H1 (cell line): Measurements from ENCODE around the gene LRP5. TPM values are rescaled to one million over a fixed set of nuclear protein-coding genes. Genes with fewer than 3 reads are reported as not detected.
A peak's percentile ranks its signal among the peaks of the same experiment; 100 is the strongest.

ENCODE experiments used
- CTCF ChIA-PET: fragments of 300-600 bp; sonication (Branson Sonifier 250); formaldehyde crosslinking; loops from one replicate; lab custom pipeline; 2021; ENCODE audit not compliant: partially characterized antibody; lab: Charles Lee
- POLR2A ChIA-PET: fragments of 300-600 bp; sonication (Branson Sonifier 250); formaldehyde crosslinking; loops from one replicate; lab custom pipeline; 2021; ENCODE audit warnings: inconsistent platforms; ENCODE audit not compliant: partially characterized antibody; lab: Charles Lee
- DNase-seq, 2 experiments: peaks; one replicate each; pipeline versions ENCODE4 v3.0.0 to v3.0.0-alpha.2; 2010 to 2022; ENCODE audit warnings: low spot score in 2 of 2, low read depth in 1 of 2, mixed read lengths in 1 of 2
- FAIRE-seq: peaks from 2 replicates; lab custom pipeline; 2011; peaks lifted over from hg19 to GRCh38; lab: Jason Lieb, UNC
- H2AFZ ChIP-seq: 2 replicates; pipeline ENCODE4 v1.8.1; 2012; ENCODE audit warnings: low read length, inconsistent platforms
- H2AK5ac ChIP-seq: 2 replicates; pipeline ENCODE4 v1.6.1; 2013; ENCODE audit warnings: low read depth, low read length
- H2BK120ac ChIP-seq: replicated peaks from 2 replicates; pipeline ENCODE3; 2013; ENCODE audit warnings: low read depth, low read length, inconsistent platforms
- H2BK12ac ChIP-seq: 2 replicates; pipeline ENCODE4 v1.6.1; 2013; ENCODE audit warnings: low read depth, low read length
- H2BK15ac ChIP-seq: 2 replicates; pipeline ENCODE4 v1.6.1; 2013; ENCODE audit warnings: low read length
- H2BK20ac ChIP-seq: 2 replicates; pipeline ENCODE4 v1.6.1; 2013; ENCODE audit warnings: low read length
- H2BK5ac ChIP-seq: 2 replicates; pipeline ENCODE4 v1.6.1; 2013; ENCODE audit warnings: low read depth, low read length
- H3K14ac ChIP-seq: 2 replicates; pipeline ENCODE4 v1.6.1; 2013; ENCODE audit warnings: inconsistent platforms; ENCODE audit not compliant: insufficient read length
- H3K18ac ChIP-seq: 2 replicates; pipeline ENCODE4 v1.6.1; 2013; ENCODE audit warnings: low read length; ENCODE audit errors: extremely low read depth
- H3K23ac ChIP-seq: 2 replicates; pipeline ENCODE4 v1.6.1; 2013; ENCODE audit warnings: inconsistent platforms; ENCODE audit not compliant: insufficient read length
- H3K23me2 ChIP-seq: 2 replicates; pipeline ENCODE4 v1.6.1; 2013; ENCODE audit warnings: low read depth, low read length
- H3K27ac ChIP-seq: 2 replicates; pipeline ENCODE4 v1.6.1; 2011; ENCODE audit warnings: low read depth, low read length, inconsistent platforms
- H3K27me3 ChIP-seq, 4 experiments: replicated peaks in 1 of 4; 1 replicate in 1 of 4; 2 replicates in 3 of 4; pipeline versions ENCODE4 v1.6.1 to v1.8.1; 2011 to 2013; ENCODE audit warnings: low read length in 3 of 4, mild to moderate bottlenecking in 3 of 4, inconsistent platforms in 2 of 4, mixed read lengths in 2 of 4, moderate library complexity in 1 of 4; ENCODE audit not compliant: control insufficient read depth in 3 of 4, insufficient read depth in 3 of 4; ENCODE audit errors: extremely low read depth in 1 of 4
- H3K36me3 ChIP-seq, 4 experiments: 2 replicates each; pipeline versions ENCODE4 v1.6.1 to v1.8.1; 2011 to 2013; ENCODE audit warnings: mild to moderate bottlenecking in 4 of 4, low read length in 3 of 4, moderate library complexity in 2 of 4, control low read depth in 1 of 4, inconsistent platforms in 1 of 4; ENCODE audit not compliant: insufficient read depth in 4 of 4, control insufficient read depth in 2 of 4
- H3K4ac ChIP-seq: replicated peaks from 2 replicates; pipeline ENCODE3; 2013; ENCODE audit warnings: low read length, low read depth, mixed read lengths, inconsistent platforms; ENCODE audit not compliant: insufficient read length
- H3K4me1 ChIP-seq, 4 experiments: replicated peaks in 1 of 4; 1 replicate in 1 of 4; 2 replicates in 3 of 4; pipeline versions ENCODE4 v1.6.1 to v1.8.1; 2011 to 2013; ENCODE audit warnings: low read length in 3 of 4, inconsistent platforms in 2 of 4, mixed read lengths in 1 of 4; ENCODE audit not compliant: insufficient read depth in 4 of 4, control insufficient read depth in 3 of 4
- H3K4me2 ChIP-seq, 2 experiments: 2 replicates each; pipeline versions ENCODE4 v1.6.1 to v1.8.1; 2011 to 2013; ENCODE audit warnings: low read depth in 2 of 2, low read length in 2 of 2, control low read depth in 1 of 2, inconsistent platforms in 1 of 2, mild to moderate bottlenecking in 1 of 2; ENCODE audit not compliant: insufficient read depth in 1 of 2
- H3K4me3 ChIP-seq, 4 experiments: fragments of 200-600, 300-600 bp in 1 of 4; sonication (generic), shearing (Covaris generic), sonication (Bioruptor Twin) in 1 of 4; 2 replicates each; pipeline versions ENCODE4 v1.5.1 to v1.8.1; 2011 to 2016; ENCODE audit warnings: low read length in 4 of 4, low read depth in 3 of 4, control low read depth in 2 of 4, inconsistent platforms in 2 of 4, mild to moderate bottlenecking in 2 of 4, mixed read lengths in 1 of 4, moderate library complexity in 1 of 4; ENCODE audit not compliant: insufficient read depth in 2 of 4; ENCODE audit errors: extremely low read depth in 1 of 4
- H3K56ac ChIP-seq: replicated peaks from 2 replicates; pipeline ENCODE3; 2013; ENCODE audit warnings: low read depth, mild to moderate bottlenecking, mixed read lengths, low read length, inconsistent platforms; ENCODE audit not compliant: insufficient read length
- H3K79me1 ChIP-seq: 2 replicates; pipeline ENCODE4 v1.6.1; 2013; ENCODE audit warnings: low read depth, low read length, control low read depth
- H3K79me2 ChIP-seq, 2 experiments: 2 replicates each; pipeline versions ENCODE4 v1.6.1 to v1.8.1; 2012 to 2013; ENCODE audit warnings: low read length in 2 of 2, mild to moderate bottlenecking in 2 of 2, inconsistent platforms in 1 of 2; ENCODE audit not compliant: insufficient read depth in 2 of 2, control insufficient read depth in 1 of 2
- H3K9ac ChIP-seq, 4 experiments: replicated peaks in 1 of 4; 1 replicate in 1 of 4; 2 replicates in 3 of 4; pipeline versions ENCODE4 v1.6.1 to v1.8.1; 2011 to 2013; ENCODE audit warnings: low read depth in 3 of 4, low read length in 3 of 4, control low read depth in 2 of 4, mild to moderate bottlenecking in 2 of 4, moderate library complexity in 2 of 4, inconsistent platforms in 1 of 4; ENCODE audit errors: extremely low read depth in 1 of 4
- H3K9me3 ChIP-seq, 2 experiments: 2 replicates each; pipeline versions ENCODE4 v1.6.1 to v1.8.1; 2012 to 2013; ENCODE audit warnings: mild to moderate bottlenecking in 2 of 2, moderate library complexity in 2 of 2, control low read depth in 1 of 2, inconsistent platforms in 1 of 2, low read depth in 1 of 2, low read length in 1 of 2, mixed read lengths in 1 of 2; ENCODE audit not compliant: insufficient read depth in 2 of 2
- H4K20me1 ChIP-seq, 2 experiments: replicated peaks in 1 of 2; 2 replicates each; pipeline versions ENCODE3 to v1.8.1; 2011 to 2013; ENCODE audit warnings: inconsistent platforms in 2 of 2, low read length in 2 of 2, mild to moderate bottlenecking in 1 of 2; ENCODE audit not compliant: insufficient read depth in 2 of 2, control insufficient read depth in 1 of 2
- H4K5ac ChIP-seq: 2 replicates; pipeline ENCODE4 v1.6.1; 2013; ENCODE audit warnings: low read length, low read depth, mixed read lengths, inconsistent platforms; ENCODE audit not compliant: insufficient read length
- H4K8ac ChIP-seq: 2 replicates; pipeline ENCODE4 v1.8.0; 2013; ENCODE audit warnings: mild to moderate bottlenecking, moderate library complexity, low read length, inconsistent platforms; ENCODE audit not compliant: insufficient read depth; ENCODE audit errors: extremely low read depth
- H4K91ac ChIP-seq: replicated peaks from 2 replicates; pipeline ENCODE3; 2013; ENCODE audit warnings: low read length, mixed read lengths, inconsistent platforms; ENCODE audit not compliant: insufficient read length
- ASH2L ChIP-seq: fragments of 200-600, 300-600 bp; sonication (generic); IDR thresholded peaks from one replicate; pipeline ENCODE4 v1.7.1; 2017; ENCODE audit warnings: low read length
- KDM4A ChIP-seq: IDR thresholded peaks from one replicate; pipeline ENCODE4 v1.7.1; 2012; ENCODE audit warnings: low read depth, mild to moderate bottlenecking, moderate library complexity, low read length, inconsistent platforms; ENCODE audit not compliant: severe bottlenecking
- NANOG ChIP-seq: IDR thresholded peaks from 2 replicates; pipeline ENCODE4 v1.6.1; 2011; ENCODE audit warnings: low read length, low read depth, mild to moderate bottlenecking, inconsistent platforms; ENCODE audit not compliant: insufficient read depth, poor library complexity, severe bottlenecking
- PHF8 ChIP-seq: fragments of 200-600 bp; sonication (generic); conservative IDR thresholded peaks from 2 replicates; pipeline ENCODE4 v1.7.1; 2012; ENCODE audit warnings: low read depth, mild to moderate bottlenecking, inconsistent platforms, low read length, moderate library complexity
- RFX5 ChIP-seq: IDR thresholded peaks from 2 replicates; pipeline ENCODE4 v1.6.1; 2011; ENCODE audit warnings: low read depth, low read length, improper control_type of control experiment, borderline replicate concordance
- TCF12 ChIP-seq: IDR thresholded peaks from 2 replicates; pipeline ENCODE4 v1.6.1; 2011; ENCODE audit warnings: low read depth, mild to moderate bottlenecking, low read length
- WGBS, 2 experiments: shearing (Covaris generic) in 1 of 2; methylation state at CpG; one replicate each; pipeline versions ENCODE4 v1.1.6 to v1.1.7; 2013 to 2015; ENCODE audit warnings: low lambda C conversion rate in 2 of 2, mixed read lengths in 2 of 2, inconsistent platforms in 1 of 2, low coverage in 1 of 2, missing lambda C conversion rate in 1 of 2; ENCODE audit not compliant: insufficient replicate concordance in 2 of 2, insufficient coverage in 1 of 2, insufficient read length in 1 of 2; ENCODE audit errors: extremely low coverage in 1 of 2, missing lambda C conversion rate in 1 of 2; 5-methylcytosine and 5-hydroxymethylcytosine counted together
- polyA plus RNA-seq, 7 experiments: library from polyadenylated mRNA; depleted of rRNA in 3 of 7; stranded (reverse) in 5 of 7; unstranded in 2 of 7; fragments of >200 nt in 5 of 7; fragments of 200-250 nt in 2 of 7; gene quantifications; 1 replicate in 5 of 7; 2 replicates in 1 of 7; 4 replicates in 1 of 7; pipeline versions ENCODE4 v1.2.1 to v1.2.3, GENCODE V29; 2011 to 2013; ENCODE audit warnings: missing spikeins in 2 of 7, mixed read lengths in 2 of 7
- total RNA-seq: library from RNA; stranded (reverse); fragmentation: NEBNext Ultra II Directional; extraction: Animal tissue kit (Norgen Biotek cat#: 25700); gene quantifications from 2 replicates; pipeline ENCODE4 v1.2.1, GENCODE V29; 2021

LRP5 gene
- total and polyA plus RNA-seq, 2 of the 8 experiments (the other 6 are each of a cell fraction or from before 2014, with no cell fraction given), result 19.0 to 38.9 TPM

- Histone ChIP-seq H3K9me3 (no peaks in the 10 kb centered on the region), H4K5ac (no peak overlapping the region), H3K14ac (no peak overlapping the region), H3K79me2 (peaks cover 0 to 14% of the 10 kb centered on the region in 2 experiments; a peak in 2 of 4 replicates), H2BK12ac (no peak overlapping the region), H3K36me3 (no peaks in the 10 kb centered on the region), H3K23ac (no peak overlapping the region), H2BK120ac (no peak overlapping the region), H3K4me3 (no peak overlapping the region), H3K4me1 (peaks cover 7 to 24% (median 14%) of the 10 kb centered on the region in 4 experiments), H3K27me3 (peaks cover 0 to 8% (median 3%) of the 10 kb centered on the region in 4 experiments; a peak in 3 of 7 replicates), H3K56ac (no peak overlapping the region), H3K4ac (peak overlapping the region; percentile 7), H3K9ac (no peak overlapping the region), H3K18ac (no peak overlapping the region), H3K23me2 (peaks cover 7% of the 10 kb centered on the region; the same call in 1 of the 2 replicates), H4K20me1 (no peaks in the 10 kb centered on the region), H3K79me1 (no peaks in the 10 kb centered on the region), H4K91ac (no peak overlapping the region), H4K8ac (no peak overlapping the region), H2BK5ac (no peak overlapping the region), H3K4me2 (no peak overlapping the region), H2BK15ac (no peak overlapping the region), H2AK5ac (no peak overlapping the region), H3K27ac (no peak overlapping the region), H2AFZ (no peak overlapping the region), H2BK20ac (no peak overlapping the region)
- TF ChIP-seq KDM4A, result no peak
- no peak for TF ChIP-seq NANOG
- TF ChIP-seq RFX5, result no peak
- TF ChIP-seq ASH2L, result no peak
- no peak for TF ChIP-seq PHF8
- TF ChIP-seq TCF12, result no peak
- CTCF ChIA-PET, result interaction anchor here (1.0 to 2.7 kb wide), 4 partner anchors 9 to 52 kb away, joined by 3 to 19 read pairs (median 4); partner anchors contain the start of gene C11orf24
- no peak for FAIRE-seq
- POLR2A ChIA-PET, result interaction anchor here (1.5 to 2.1 kb wide), 5 partner anchors 11 to 44 kb away, joined by 3 to 6 read pairs (median 4); partner anchors contain the start of gene C11orf24
- WGBS, 2 experiments, result 60% methylated on average over 2 of the region's 2 CpGs; no CpG with 5 or more reads in 1 of the 2 experiments
- DNase-seq, result no peak
Measured at GRCh38 chr11:68309621-68310185, 2.7 kb upstream of the LRP5 start.
